IMR-90 (cell line): ENCODE measurements around the gene CALML4. TPM values are rescaled to one million over a fixed set of nuclear protein-coding genes. Genes with fewer than 3 reads are reported as not detected.

Source experiments
- ATAC-seq: fragments of 200-7000 bp; cut with Tn5 transposase; 2 replicates; pipeline ENCODE4 v1.9.1; 2020; ENCODE audit warnings: low read depth, mild to moderate bottlenecking, moderate library complexity
- BruUV-seq: library from RNA; stranded (reverse); fragments of 400-500 nt; replicated peaks from 2 replicates; lab custom pipeline; 2021; lab: Mats Ljungman, UMichigan
- CTCF ChIA-PET: fragments of 300-600 bp; formaldehyde crosslinking; extraction: SDS; loops from one replicate; lab custom pipeline; 2021; ENCODE audit warnings: antibody characterized with exemption; lab: Yijun Ruan, JAX
- POLR2A ChIA-PET: fragments of 300-600 bp; sonication (Branson Sonifier 250); formaldehyde crosslinking; loops from one replicate; lab custom pipeline; 2022; ENCODE audit warnings: antibody characterized with exemption; ENCODE audit not compliant: unreplicated experiment; lab: Charles Lee
- DNase-seq: peaks from one replicate; pipeline ENCODE4 v3.0.0; 2013
- H2AFZ ChIP-seq: replicated peaks from 2 replicates; pipeline ENCODE3; 2013; ENCODE audit warnings: low read length, mild to moderate bottlenecking; ENCODE audit not compliant: poor library complexity
- H2AK5ac ChIP-seq: 2 replicates; pipeline ENCODE4 v1.6.1; 2013; ENCODE audit warnings: low read depth, low read length, inconsistent platforms
- H2AK9ac ChIP-seq: replicated peaks from 2 replicates; pipeline ENCODE3; 2013; ENCODE audit warnings: mild to moderate bottlenecking, low read depth, low read length, moderate library complexity; ENCODE audit not compliant: poor library complexity
- H2BK120ac ChIP-seq: 2 replicates; pipeline ENCODE4 v1.6.1; 2013; ENCODE audit warnings: low read depth, low read length, inconsistent platforms
- H2BK15ac ChIP-seq: 3 replicates; pipeline ENCODE4 v1.6.1; 2013; ENCODE audit warnings: low read depth, low read length, inconsistent platforms
- H2BK20ac ChIP-seq: 2 replicates; pipeline ENCODE4 v1.6.1; 2013; ENCODE audit warnings: low read depth, mild to moderate bottlenecking, inconsistent platforms, low read length, moderate library complexity
- H2BK5ac ChIP-seq: 2 replicates; pipeline ENCODE4 v1.6.1; 2013; ENCODE audit warnings: mild to moderate bottlenecking, low read depth, low read length, inconsistent platforms; ENCODE audit not compliant: poor library complexity, severe bottlenecking
- H3K14ac ChIP-seq: replicated peaks from 2 replicates; pipeline ENCODE4 v1.6.1; 2013; ENCODE audit warnings: low read depth, low read length, inconsistent platforms
- H3K18ac ChIP-seq: 2 replicates; pipeline ENCODE4 v1.6.1; 2013; ENCODE audit warnings: low read depth, low read length, control low read depth
- H3K23ac ChIP-seq: 2 replicates; pipeline ENCODE4 v1.6.1; 2013; ENCODE audit warnings: low read depth, low read length, inconsistent platforms
- H3K27ac ChIP-seq: 2 replicates; pipeline ENCODE4 v1.5.1; 2013; ENCODE audit warnings: mild to moderate bottlenecking, control low read depth, low read length; ENCODE audit not compliant: insufficient read depth
- H3K27me3 ChIP-seq: 2 replicates; pipeline ENCODE4 v1.6.1; 2013; ENCODE audit warnings: low read length; ENCODE audit not compliant: control insufficient read depth, insufficient read depth
- H3K36me3 ChIP-seq: 2 replicates; pipeline ENCODE4 v1.6.1; 2013; ENCODE audit warnings: low read length, mixed read lengths; ENCODE audit not compliant: control insufficient read depth, insufficient read depth
- H3K4ac ChIP-seq: 2 replicates; pipeline ENCODE4 v1.6.1; 2013; ENCODE audit warnings: low read depth, low read length, inconsistent platforms
- H3K4me1 ChIP-seq: 2 replicates; pipeline ENCODE4 v1.6.1; 2013; ENCODE audit warnings: low read length, mixed read lengths; ENCODE audit not compliant: control insufficient read depth, insufficient read depth
- H3K4me2 ChIP-seq: 2 replicates; pipeline ENCODE4 v1.6.1; 2013; ENCODE audit warnings: low read depth, mild to moderate bottlenecking, control low read depth, low read length, moderate library complexity
- H3K4me3 ChIP-seq: 2 replicates; pipeline ENCODE4 v1.5.1; 2013; ENCODE audit warnings: low read depth, mild to moderate bottlenecking, control low read depth, low read length, moderate library complexity; ENCODE audit not compliant: insufficient read depth
- H3K56ac ChIP-seq: 2 replicates; pipeline ENCODE4 v1.6.1; 2013; ENCODE audit warnings: low read length, inconsistent platforms; ENCODE audit not compliant: insufficient read depth; ENCODE audit errors: extremely low read depth
- H3K79me1 ChIP-seq, 2 experiments: 2 replicates each; pipeline ENCODE4 v1.6.1; 2013; ENCODE audit warnings: low read length in 2 of 2, inconsistent platforms in 1 of 2, low read depth in 1 of 2
- H3K9ac ChIP-seq: 2 replicates; pipeline ENCODE4 v1.6.1; 2013; ENCODE audit warnings: low read depth, low read length, control low read depth
- H3K9me1 ChIP-seq: 2 replicates; pipeline ENCODE4 v1.6.1; 2013; ENCODE audit warnings: low read length, inconsistent platforms; ENCODE audit not compliant: insufficient read depth
- H3K9me3 ChIP-seq: 2 replicates; pipeline ENCODE4 v1.6.1; 2013; ENCODE audit warnings: low read length; ENCODE audit not compliant: control insufficient read depth, insufficient read depth
- H4K20me1 ChIP-seq: 2 replicates; pipeline ENCODE4 v1.6.1; 2013; ENCODE audit warnings: low read length, inconsistent platforms; ENCODE audit not compliant: insufficient read depth
- H4K5ac ChIP-seq: 2 replicates; pipeline ENCODE4 v1.6.1; 2013; ENCODE audit warnings: mild to moderate bottlenecking, low read depth, low read length, control low read depth
- H4K8ac ChIP-seq, 2 experiments: 2 replicates each; pipeline ENCODE4 v1.6.1; 2013; ENCODE audit warnings: low read depth in 2 of 2, low read length in 2 of 2, control low read depth in 1 of 2, inconsistent platforms in 1 of 2
- H4K91ac ChIP-seq: 2 replicates; pipeline ENCODE4 v1.6.1; 2013; ENCODE audit warnings: low read depth, low read length, inconsistent platforms; ENCODE audit not compliant: insufficient read depth
- CEBPB ChIP-seq: IDR thresholded peaks from 2 replicates; pipeline ENCODE4 v1.6.1; 2012; ENCODE audit warnings: low read depth, low read length, improper control_type of control experiment
- MAFK ChIP-seq: IDR thresholded peaks from 2 replicates; pipeline ENCODE4 v1.6.1; 2012; ENCODE audit warnings: low read depth, low read length, improper control_type of control experiment
- MAZ ChIP-seq: IDR thresholded peaks from 2 replicates; pipeline ENCODE4 v1.6.1; 2012; ENCODE audit warnings: low read depth, mild to moderate bottlenecking, low read length, improper control_type of control experiment, moderate library complexity, borderline replicate concordance
- POLR2A ChIP-seq: IDR thresholded peaks from 2 replicates; pipeline ENCODE4 v1.6.1; 2012; ENCODE audit warnings: mild to moderate bottlenecking, low read depth, low read length
- RFX5 ChIP-seq: IDR thresholded peaks from 2 replicates; pipeline ENCODE4 v1.8.0; 2012; ENCODE audit warnings: low read depth, mild to moderate bottlenecking, low read length, moderate library complexity
- SMC3 ChIP-seq: fragments of 150-350 bp; IDR thresholded peaks from 2 replicates; pipeline ENCODE4 v1.6.1; 2016; ENCODE audit warnings: low read depth, mild to moderate bottlenecking, antibody characterized with exemption, low read length, moderate library complexity
- WGBS, 2 experiments: methylation state at CpG; one replicate each; pipeline versions ENCODE4 v1.1.5 to v1.1.7; 2013; ENCODE audit warnings: missing lambda C conversion rate in 2 of 2; ENCODE audit not compliant: insufficient read length in 1 of 2; ENCODE audit errors: extremely low coverage in 2 of 2; 5-methylcytosine and 5-hydroxymethylcytosine counted together
- dilution Hi-C: fragments of 300-500 bp; cut with HindIII; formaldehyde crosslinking; loops from one replicate; pipeline ENCODE4 v1.14.3; 2018; ENCODE audit warnings: low sequenced_read_pairs; ENCODE audit not compliant: unreplicated experiment
- in situ Hi-C: fragments of 300-500 bp; cut with MboI; formaldehyde crosslinking; loops from 3 replicates; pipeline ENCODE4 v1.14.3; 2019; ENCODE audit warnings: low sequenced_read_pairs, inconsistent platforms, mixed read lengths
- intact Hi-C: fragments of 100-400 bp; cut with micrococcal nuclease; formaldehyde crosslinking; loops from 2 replicates; pipeline ENCODE4 v1.10.0; 2022
- polyA plus RNA-seq, 3 experiments: library from polyadenylated mRNA; depleted of rRNA; stranded (reverse); fragments of >200 nt; gene quantifications; 2 replicates each; pipeline ENCODE4 v1.2.3, GENCODE V29; 2012; ENCODE audit warnings: low replicate concordance in 1 of 3
- total RNA-seq: library from RNA; depleted of rRNA; stranded (reverse); fragments of >200 nt; gene quantifications from 2 replicates; pipeline ENCODE4 v1.2.3, GENCODE V29; 2012
- TF ChIP-seq, protein P1 (sequence below): fragments of 150-350 bp; IDR thresholded peaks from 2 replicates; pipeline ENCODE4 v1.6.1; 2017; ENCODE audit warnings: mild to moderate bottlenecking, antibody characterized with exemption, low read length, low read depth

Gene CALML4
- total and polyA plus RNA-seq, 2 of the 4 experiments (the other 2 are of a cell fraction) = 0.36 to 1.3 TPM

DNA sequence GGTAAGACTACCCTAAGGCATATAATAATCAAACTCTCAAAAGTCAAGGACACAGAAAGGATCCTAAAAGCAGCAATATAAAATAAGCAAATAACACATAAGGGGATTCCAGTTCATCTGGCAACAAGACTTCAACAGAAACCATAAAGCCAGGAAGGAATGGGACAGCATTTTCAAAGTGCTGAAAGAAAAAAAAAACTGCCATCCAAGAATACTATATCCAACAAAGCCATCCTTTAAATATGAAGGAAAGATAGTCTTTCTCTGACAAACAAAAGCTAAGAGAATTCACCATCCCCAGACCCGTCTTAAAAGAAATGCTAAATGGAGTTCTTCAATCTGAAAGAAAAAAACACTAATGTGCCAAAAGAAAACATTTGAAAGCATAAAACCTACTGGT lies 39.1 kb upstream of the CALML4 start:
- H3K27me3 ChIP-seq = no peaks in the 10 kb centered on the region
- H3K18ac ChIP-seq = no peak overlapping the region
- no peak overlapping the region for H2BK20ac ChIP-seq
- H2AK5ac ChIP-seq = no peak overlapping the region
- no peak overlapping the region for H2AK9ac ChIP-seq
- intact Hi-C loops = loop anchor here (5.0 kb wide), 1 partner anchor 493 kb away; no protein-coding TSS in a partner anchor
- TF ChIP-seq POLR2A (no peak), CEBPB (no peak), SMC3 (no peak), RFX5 (no peak), MAZ (no peak), MAFK (no peak)
- TF ChIP-seq, protein P1, sequence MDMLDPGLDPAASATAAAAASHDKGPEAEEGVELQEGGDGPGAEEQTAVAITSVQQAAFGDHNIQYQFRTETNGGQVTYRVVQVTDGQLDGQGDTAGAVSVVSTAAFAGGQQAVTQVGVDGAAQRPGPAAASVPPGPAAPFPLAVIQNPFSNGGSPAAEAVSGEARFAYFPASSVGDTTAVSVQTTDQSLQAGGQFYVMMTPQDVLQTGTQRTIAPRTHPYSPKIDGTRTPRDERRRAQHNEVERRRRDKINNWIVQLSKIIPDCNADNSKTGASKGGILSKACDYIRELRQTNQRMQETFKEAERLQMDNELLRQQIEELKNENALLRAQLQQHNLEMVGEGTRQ = no peak
- H3K9ac ChIP-seq = no peak overlapping the region
- no peak overlapping the region for H3K4me2 ChIP-seq
- ATAC-seq (no peak), DNase-seq (no peak)
- H2BK120ac ChIP-seq = no peak overlapping the region
- H3K27ac ChIP-seq = no peak overlapping the region
- in situ Hi-C loops = no loop called here
- no peak overlapping the region for H2AFZ ChIP-seq
- POLR2A ChIA-PET = no interaction called here
- H3K9me1 ChIP-seq = no peaks in the 10 kb centered on the region
- WGBS, 2 experiments = no CpG with 5 or more reads among the region's 1 CpG
- H3K36me3 ChIP-seq = no peaks in the 10 kb centered on the region
- dilution Hi-C loops = no loop called here
- no peak overlapping the region for H3K14ac ChIP-seq
- H3K4me1 ChIP-seq = no peaks in the 10 kb centered on the region; the same call in 1 of the 2 replicates
- H3K56ac ChIP-seq = no peak overlapping the region
- H4K8ac ChIP-seq = no peak overlapping the region
- H4K91ac ChIP-seq = no peak overlapping the region
- CTCF ChIA-PET = interaction anchor here (0.7 kb wide), 1 partner anchor 633 kb away, joined by 4 read pairs; no protein-coding TSS in a partner anchor
- no TSS peak for BruUV-seq
- no peak overlapping the region for H2BK5ac ChIP-seq
- no peaks in the 10 kb centered on the region for H3K79me1 ChIP-seq
- H4K5ac ChIP-seq = no peak overlapping the region
- H3K4me3 ChIP-seq = no peak overlapping the region
- H3K9me3 ChIP-seq = peaks cover 4% of the 10 kb centered on the region
- no peak overlapping the region for H3K23ac ChIP-seq
- H2BK15ac ChIP-seq = no peak overlapping the region
- no peak overlapping the region for H3K4ac ChIP-seq
- H4K20me1 ChIP-seq = no peaks in the 10 kb centered on the region
